A673 (cell line): ENCODE results near the gene DARS1.

Experiments used
- CTCF ChIP-seq: fragments of 300-800, 200-600 bp; sonication (generic); conservative IDR thresholded peaks from 2 replicates; pipeline ENCODE4 v1.5.1; 2017; ENCODE audit warnings: low read depth, mild to moderate bottlenecking, antibody characterized with exemption, low read length, moderate library complexity, mixed read lengths
- EZH2 ChIP-seq: fragments of 200-600 bp; sonication (generic); IDR thresholded peaks from 2 replicates; pipeline ENCODE4 v1.6.1; 2017; ENCODE audit warnings: borderline replicate concordance, low read depth, mild to moderate bottlenecking, mixed read lengths, antibody characterized with exemption, low read length; ENCODE audit not compliant: poor library complexity, severe bottlenecking

GRCh38 chr2:135960656-135961551, 24.5 kb downstream of the DARS1 start:
- TF ChIP-seq CTCF (no peak), EZH2 (no peak)
